Nephron (organoid): ENCODE results near the gene CIC.
A peak's percentile ranks its signal among the peaks of the same experiment; 100 is the strongest.

Experiments
- H3K27ac Mint-ChIP-seq, 3 experiments: 2 replicates each; pipeline ENCODE4 v1.8.0; 2020; ENCODE audit warnings: mixed read lengths in 3 of 3, mild to moderate bottlenecking in 2 of 3, moderate library complexity in 1 of 3
- H3K27me3 Mint-ChIP-seq: 2 replicates; pipeline ENCODE4 v1.8.0; 2021; ENCODE audit warnings: low read depth, mild to moderate bottlenecking, moderate library complexity, mixed read lengths
- H3K36me3 Mint-ChIP-seq: 2 replicates; pipeline ENCODE4 v1.8.0; 2020; ENCODE audit warnings: low read depth, mixed read lengths
- H3K4me1 Mint-ChIP-seq: 2 replicates; pipeline ENCODE4 v1.8.0; 2020; ENCODE audit warnings: mixed read lengths
- H3K4me3 Mint-ChIP-seq, 3 experiments: 2 replicates each; pipeline ENCODE4 v1.8.0; 2020; ENCODE audit warnings: mild to moderate bottlenecking in 3 of 3, mixed read lengths in 3 of 3, moderate library complexity in 2 of 3
- H3K9me3 Mint-ChIP-seq: 2 replicates; pipeline ENCODE4 v1.8.0; 2020; ENCODE audit warnings: mixed read lengths
- CTCF ChIP-seq, 3 experiments: fragments of 200-600 bp; sonication (generic); IDR thresholded peaks; one replicate each; pipeline ENCODE4 v1.5.0; 2021; ENCODE audit warnings: antibody characterized with exemption in 3 of 3; ENCODE audit not compliant: unreplicated experiment in 3 of 3

The CIC gene

GRCh38 chr19:42325896-42326771 lies 57.1 kb downstream of the CIC start:
- H3K4me1 Mint-ChIP-seq, result peaks cover 46% of the 10 kb centered on the region
- peaks cover 4% of the 10 kb centered on the region for H3K9me3 Mint-ChIP-seq
- H3K4me3 Mint-ChIP-seq, result peak overlapping the region; percentile 84 to 95 (median 94)
- H3K27ac Mint-ChIP-seq, result peak overlapping the region in 1 of 3 experiments; percentile 51
- TF ChIP-seq CTCF (IDR thresholded peaks at IDR 0.05; ENCODE audit: unreplicated experiment in 3 of 3), result no peak
- H3K27me3 Mint-ChIP-seq, result peaks cover 40% of the 10 kb centered on the region
- H3K36me3 Mint-ChIP-seq, result no peaks in the 10 kb centered on the region

- Mint-ChIP-seq H3K4me3 (peak overlapping the region; percentile 84 to 95 (median 94)), H3K9me3 (peaks cover 4% of the 10 kb centered on the region), H3K27ac (peak overlapping the region in 1 of 3 experiments; percentile 13), H3K36me3 (no peaks in the 10 kb centered on the region), H3K4me1 (peaks cover 46% of the 10 kb centered on the region), H3K27me3 (peaks cover 32% of the 10 kb centered on the region)
- TF ChIP-seq CTCF (IDR thresholded peaks at IDR 0.05; ENCODE audit: unreplicated experiment in 3 of 3), result no peak
These were observed 57.9 kb downstream of the CIC start for GRCh38 chr19:42326969-42327368.

- Mint-ChIP-seq H3K4me3 (peak overlapping the region; percentile 84 to 95 (median 94)), H3K27ac (peak overlapping the region in 1 of 3 experiments; percentile 13), H3K36me3 (no peaks in the 10 kb centered on the region), H3K9me3 (peaks cover 4% of the 10 kb centered on the region), H3K4me1 (peaks cover 46% of the 10 kb centered on the region), H3K27me3 (peaks cover 28% of the 10 kb centered on the region)
- TF ChIP-seq CTCF (IDR thresholded peaks at IDR 0.05; ENCODE audit: unreplicated experiment in 3 of 3), result no peak
These were observed 58.3 kb downstream of the CIC start for GRCh38 chr19:42327381-42327780.

GRCh38 chr19:42328106-42328505 lies 59.1 kb downstream of the CIC start:
- Mint-ChIP-seq H3K4me3 (peak overlapping the region; percentile 49 to 95 (median 94)), H3K36me3 (no peaks in the 10 kb centered on the region), H3K27ac (peak overlapping the region in 1 of 3 experiments; percentile 12), H3K27me3 (peaks cover 20% of the 10 kb centered on the region), H3K9me3 (peaks cover 4% of the 10 kb centered on the region), H3K4me1 (peaks cover 46% of the 10 kb centered on the region)
- no peak for TF ChIP-seq CTCF (IDR thresholded peaks at IDR 0.05; ENCODE audit: unreplicated experiment in 3 of 3)

GRCh38 chr19:42328854-42329253 lies 59.8 kb downstream of the CIC start:
- H3K9me3 Mint-ChIP-seq, result peaks cover 4% of the 10 kb centered on the region
- no peaks in the 10 kb centered on the region for H3K36me3 Mint-ChIP-seq

More at GRCh38 chr19:42328854-42329253, 59.8 kb downstream of the CIC start:
- Mint-ChIP-seq H3K4me3 (peak overlapping the region in 2 of 3 experiments; percentile 57 to 59), H3K27me3 (peaks cover 17% of the 10 kb centered on the region), H3K27ac (no peak overlapping the region), H3K4me1 (peaks cover 46% of the 10 kb centered on the region)
- no peak for TF ChIP-seq CTCF (IDR thresholded peaks at IDR 0.05; ENCODE audit: unreplicated experiment in 3 of 3)
